Stimulated activated memory B cell treated with anti-CD40 and anti-IgM and Interleukin-4, amounts not matched to agents 10 μg/mL and 1 μg/mL and 100 μg/mL, for 72 hours (primary cell): ENCODE measurements around the gene CASP8.

Experiments
- ATAC-seq: fragments of 150-1000 bp; cut with Tn5 transposase; 2 replicates; pipeline ENCODE4 v1.10.0; 2021
- H3K27ac Mint-ChIP-seq: one replicate; pipeline ENCODE4 v1.8.0; 2022; ENCODE audit warnings: mild to moderate bottlenecking, mixed read lengths
- H3K27me3 Mint-ChIP-seq: one replicate; pipeline ENCODE4 v1.8.0; 2022; ENCODE audit warnings: mixed read lengths
- H3K36me3 Mint-ChIP-seq: one replicate; pipeline ENCODE4 v1.8.0; 2022; ENCODE audit warnings: mixed read lengths
- H3K4me1 Mint-ChIP-seq: one replicate; pipeline ENCODE4 v1.8.0; 2022; ENCODE audit warnings: mixed read lengths
- H3K4me3 Mint-ChIP-seq: one replicate; pipeline ENCODE4 v1.8.0; 2022; ENCODE audit warnings: mild to moderate bottlenecking, moderate library complexity, mixed read lengths
- H3K9me3 Mint-ChIP-seq: one replicate; pipeline ENCODE4 v1.8.0; 2022; ENCODE audit warnings: mixed read lengths

The CASP8 gene

DNA sequence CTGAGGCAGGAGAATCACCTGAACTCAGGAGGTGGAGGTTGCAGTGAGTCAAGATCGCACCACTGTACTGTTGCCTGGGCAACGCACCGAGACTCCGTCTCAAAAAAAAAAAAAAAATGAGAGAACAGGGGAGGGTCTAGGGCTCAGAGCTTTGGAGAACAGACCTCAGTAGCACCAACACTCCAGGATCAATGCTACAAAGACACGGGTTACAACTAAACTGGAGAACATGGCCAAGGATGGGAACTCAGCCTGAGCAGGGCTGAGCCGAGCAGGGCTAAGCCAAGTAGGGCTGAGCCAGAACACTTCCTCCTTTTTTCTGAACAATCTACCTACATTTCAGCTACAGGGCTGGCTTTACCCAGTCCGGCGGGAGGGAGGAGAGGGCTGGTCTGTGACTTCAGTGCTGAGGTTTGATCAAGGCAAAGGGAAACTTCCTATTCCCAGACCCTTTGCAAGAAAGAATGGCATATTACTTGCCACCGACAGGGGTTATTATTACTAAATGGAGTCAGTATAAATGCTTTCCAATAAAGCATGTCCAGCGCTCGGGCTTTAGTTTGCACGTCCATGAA, 2.9 kb upstream of the CASP8 start:
- peak; percentile 76 for ATAC-seq
- Mint-ChIP-seq H3K36me3 (peaks cover 5% of the 10 kb centered on the region), H3K27ac (peak overlapping the region; percentile 95), H3K4me1 (peaks cover 66% of the 10 kb centered on the region), H3K27me3 (no peaks in the 10 kb centered on the region), H3K4me3 (peak overlapping the region; percentile 89), H3K9me3 (no peaks in the 10 kb centered on the region)

DNA sequence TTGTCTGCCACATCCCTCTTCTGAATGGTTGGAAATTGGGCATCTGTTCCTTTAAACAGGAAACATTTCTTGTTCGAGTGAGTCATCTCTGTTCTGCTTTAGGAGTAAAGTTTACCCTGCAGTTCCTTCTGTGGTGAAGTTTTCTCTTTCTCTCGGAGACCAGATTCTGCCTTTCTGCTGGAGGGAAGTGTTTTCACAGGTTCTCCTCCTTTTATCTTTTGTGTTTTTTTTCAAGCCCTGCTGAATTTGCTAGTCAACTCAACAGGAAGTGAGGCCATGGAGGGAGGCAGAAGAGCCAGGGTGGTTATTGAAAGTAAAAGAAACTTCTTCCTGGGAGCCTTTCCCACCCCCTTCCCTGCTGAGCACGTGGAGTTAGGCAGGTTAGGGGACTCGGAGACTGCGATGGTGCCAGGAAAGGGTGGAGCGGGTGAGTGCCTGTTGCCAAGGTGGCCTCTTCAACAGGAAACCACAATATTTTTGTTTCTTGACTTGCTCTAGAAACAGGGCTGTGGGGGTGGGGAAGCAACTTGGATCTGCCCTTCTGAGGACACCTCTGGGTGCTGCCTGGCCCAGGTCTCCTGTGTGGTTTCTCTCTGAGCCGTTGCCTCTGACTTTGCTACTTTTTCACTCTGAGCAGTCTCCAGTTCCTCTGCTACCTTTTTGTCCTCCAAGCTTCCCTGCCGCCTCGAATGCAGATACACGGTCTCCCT, 2.2 kb upstream of the CASP8 start:
- peaks cover 5% of the 10 kb centered on the region for H3K36me3 Mint-ChIP-seq
- peak overlapping the region; percentile 89 for H3K4me3 Mint-ChIP-seq
- no peaks in the 10 kb centered on the region for H3K27me3 Mint-ChIP-seq
- H3K27ac Mint-ChIP-seq = peak overlapping the region; percentile 95
- no peaks in the 10 kb centered on the region for H3K9me3 Mint-ChIP-seq
- peak; percentile 88 for ATAC-seq
- peaks cover 65% of the 10 kb centered on the region for H3K4me1 Mint-ChIP-seq

DNA sequence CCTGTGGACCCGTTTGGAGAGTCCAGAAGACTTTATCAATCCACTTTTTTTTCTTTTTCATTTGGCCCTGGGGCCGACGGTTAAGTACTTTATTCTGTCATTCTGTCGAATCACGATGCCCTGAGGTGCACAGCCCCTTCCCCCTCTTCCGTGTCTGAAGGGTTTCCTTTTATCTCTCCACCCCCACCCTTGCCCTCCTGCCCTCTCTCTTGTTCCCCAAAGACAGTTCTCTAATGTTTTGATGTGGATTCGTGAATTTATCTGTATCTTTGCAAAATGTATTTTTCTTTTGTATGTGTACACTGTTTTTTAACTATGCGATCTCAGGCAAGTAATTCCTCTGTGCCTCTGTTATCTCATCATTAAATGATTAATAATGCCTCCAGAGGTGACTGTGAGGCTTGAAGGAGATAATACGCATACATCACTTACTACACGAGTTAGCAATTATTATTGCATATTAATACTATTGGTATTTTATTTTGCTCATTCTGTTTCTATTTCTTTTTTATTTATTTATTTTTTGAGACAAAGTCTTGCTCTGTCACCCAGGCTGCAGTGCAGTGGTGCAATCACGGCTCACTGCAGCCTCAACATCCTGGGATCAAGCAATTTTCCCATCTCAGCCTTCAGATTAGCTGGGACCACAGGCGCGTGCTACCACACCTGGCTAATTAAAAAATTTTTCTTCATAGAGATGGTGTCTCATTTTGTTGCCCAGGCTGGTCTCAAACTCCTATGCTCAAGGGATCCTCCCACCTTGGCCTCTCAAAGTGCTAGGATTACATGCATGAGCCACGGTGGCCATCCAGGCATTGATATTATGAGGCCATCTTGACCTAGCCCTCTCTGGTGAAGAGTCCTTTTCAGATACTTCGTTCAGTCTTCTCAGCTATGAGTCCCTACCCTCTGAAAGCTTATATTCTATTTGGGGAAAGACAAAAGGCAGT, 1.4 kb upstream of the CASP8 start:
- Mint-ChIP-seq H3K27me3 (no peaks in the 10 kb centered on the region), H3K4me1 (peaks cover 64% of the 10 kb centered on the region), H3K36me3 (peaks cover 5% of the 10 kb centered on the region), H3K27ac (peak overlapping the region; percentile 95), H3K9me3 (no peaks in the 10 kb centered on the region), H3K4me3 (peak overlapping the region; percentile 89)
- peak; percentile 11 for ATAC-seq

DNA sequence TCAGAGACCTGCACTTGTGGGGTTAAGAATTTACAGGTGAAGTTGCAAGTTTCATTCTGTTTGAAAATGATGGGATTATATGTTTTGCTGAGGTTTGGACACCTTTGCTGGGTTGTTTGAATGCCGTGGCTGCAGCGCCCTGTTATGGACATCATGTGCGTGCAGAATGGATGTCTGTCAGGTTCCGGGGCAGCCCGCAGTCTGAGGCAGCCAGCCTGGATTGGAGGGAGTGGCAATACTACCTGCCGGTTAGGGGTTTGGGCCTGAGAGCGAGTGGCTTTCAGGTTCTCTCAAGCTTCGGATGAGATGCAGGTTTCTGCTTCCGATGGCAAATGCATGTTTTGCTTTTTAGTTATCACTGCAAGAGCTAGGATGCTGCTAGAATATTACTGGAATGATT, 1.1 kb downstream of the CASP8 start:
- Mint-ChIP-seq H3K27ac (peak overlapping the region; percentile 95), H3K27me3 (no peaks in the 10 kb centered on the region), H3K36me3 (peaks cover 16% of the 10 kb centered on the region), H3K4me3 (peak overlapping the region; percentile 98), H3K4me1 (peaks cover 79% of the 10 kb centered on the region), H3K9me3 (no peaks in the 10 kb centered on the region)
- ATAC-seq = no peak

DNA sequence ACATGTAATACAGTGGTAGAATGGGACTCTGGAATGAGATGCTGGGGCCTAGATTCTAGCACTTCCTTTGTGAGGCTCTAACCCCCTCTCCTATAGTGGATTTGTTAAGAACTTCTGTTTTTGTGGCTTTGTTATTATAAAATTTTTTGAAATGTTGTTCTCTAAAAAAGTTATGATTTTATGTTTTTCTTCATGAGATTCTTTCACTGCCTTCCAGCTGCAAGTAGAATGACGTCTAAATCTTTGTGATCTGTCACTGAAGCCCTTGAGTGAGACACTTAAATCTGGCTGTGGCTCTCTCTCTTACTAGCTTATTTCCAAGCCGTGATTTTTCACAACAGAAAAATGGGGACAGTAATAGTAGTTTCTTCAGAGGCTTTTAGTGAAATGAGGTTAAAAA, 1.6 kb downstream of the CASP8 start:
- peak overlapping the region; percentile 98 for H3K4me3 Mint-ChIP-seq
- H3K27me3 Mint-ChIP-seq = no peaks in the 10 kb centered on the region
- H3K4me1 Mint-ChIP-seq = peaks cover 79% of the 10 kb centered on the region
- H3K9me3 Mint-ChIP-seq = no peaks in the 10 kb centered on the region
- peak overlapping the region; percentile 95 for H3K27ac Mint-ChIP-seq
- no peak for ATAC-seq
- peaks cover 20% of the 10 kb centered on the region for H3K36me3 Mint-ChIP-seq

DNA sequence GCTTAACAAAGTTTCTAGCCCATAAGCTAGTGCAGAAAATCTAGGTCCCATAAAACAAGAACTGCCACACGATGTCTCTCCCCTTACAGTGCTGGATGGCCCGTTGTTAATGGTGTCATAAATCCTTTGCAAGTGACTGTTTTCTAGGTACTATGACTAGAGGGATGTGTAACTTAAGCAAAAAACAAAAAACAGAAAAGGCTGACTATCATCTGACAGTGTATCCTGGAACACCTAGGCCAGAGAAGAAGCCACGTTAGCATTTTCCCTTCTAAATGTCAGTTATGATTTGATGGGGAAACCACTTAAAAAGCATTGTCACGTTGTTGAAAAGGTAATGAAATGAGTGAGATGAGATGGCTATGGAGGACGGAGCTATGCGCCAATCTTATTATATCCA, 2.4 kb downstream of the CASP8 start:
- H3K4me3 Mint-ChIP-seq = peak overlapping the region; percentile 79
- H3K9me3 Mint-ChIP-seq = no peaks in the 10 kb centered on the region
- H3K4me1 Mint-ChIP-seq = peaks cover 75% of the 10 kb centered on the region
- H3K27ac Mint-ChIP-seq = peak overlapping the region; percentile 95
- H3K27me3 Mint-ChIP-seq = no peaks in the 10 kb centered on the region
- H3K36me3 Mint-ChIP-seq = peaks cover 20% of the 10 kb centered on the region
- ATAC-seq = no peak

DNA sequence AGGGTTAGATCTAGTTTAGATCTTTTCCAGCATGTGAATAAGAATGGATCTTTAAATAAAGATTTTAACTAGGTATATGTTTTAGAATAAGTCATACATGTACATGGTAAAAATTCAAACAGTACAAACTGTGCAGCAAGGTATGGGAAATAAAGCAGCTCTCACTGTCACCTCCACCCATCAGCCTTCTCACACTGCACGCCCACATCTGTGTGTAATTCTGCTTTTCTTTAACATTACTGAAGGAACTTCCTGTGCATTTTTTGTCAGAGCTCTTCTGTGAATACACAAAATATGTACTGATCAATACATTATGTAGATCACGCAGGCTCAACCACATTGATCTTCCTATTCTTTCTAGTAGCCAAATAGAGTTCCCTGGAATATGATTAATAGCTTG, 3.4 kb downstream of the CASP8 start:
- no peak for ATAC-seq
- Mint-ChIP-seq H3K36me3 (peaks cover 25% of the 10 kb centered on the region), H3K27ac (peak overlapping the region; percentile 67), H3K4me1 (peaks cover 69% of the 10 kb centered on the region), H3K27me3 (no peaks in the 10 kb centered on the region), H3K9me3 (no peaks in the 10 kb centered on the region), H3K4me3 (peak overlapping the region; percentile 26)

DNA sequence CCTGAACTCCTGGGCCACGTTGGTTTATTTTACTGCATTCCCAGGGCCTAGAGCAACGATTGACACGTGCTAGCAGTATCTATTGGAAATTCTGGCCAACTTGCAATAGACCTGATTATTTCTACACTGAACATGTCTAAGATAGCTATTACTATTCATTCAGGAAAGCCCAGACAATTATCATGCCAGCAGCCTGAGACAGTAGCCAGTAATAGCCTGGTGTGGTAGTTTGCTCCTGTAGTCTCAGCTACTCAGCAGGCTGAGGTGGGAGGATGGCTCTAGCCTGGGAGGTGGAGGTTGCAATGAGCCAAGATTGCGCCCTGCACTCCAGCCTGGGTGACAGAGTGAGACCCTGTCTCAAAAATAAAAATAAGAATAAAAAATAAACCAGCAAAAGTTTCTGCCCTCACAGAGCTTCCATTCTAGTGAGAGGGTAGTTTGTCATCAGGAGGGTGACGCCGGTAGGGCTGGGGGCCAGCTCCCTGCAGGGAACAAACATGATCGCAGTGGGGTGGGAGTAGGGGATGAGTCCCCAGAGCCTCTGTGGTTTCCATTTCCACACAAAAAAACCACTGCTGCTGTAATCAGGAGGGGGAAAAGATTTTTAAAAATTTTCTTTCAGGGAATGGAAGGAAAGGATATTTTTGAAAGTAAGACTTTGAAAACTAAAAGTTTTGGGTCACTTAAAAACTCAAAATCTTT, 4.3 kb downstream of the CASP8 start:
- Mint-ChIP-seq H3K4me3 (peak overlapping the region; percentile 26), H3K27ac (peak overlapping the region; percentile 67), H3K4me1 (peaks cover 71% of the 10 kb centered on the region), H3K27me3 (no peaks in the 10 kb centered on the region), H3K9me3 (no peaks in the 10 kb centered on the region), H3K36me3 (peaks cover 30% of the 10 kb centered on the region)
- ATAC-seq = no peak

DNA sequence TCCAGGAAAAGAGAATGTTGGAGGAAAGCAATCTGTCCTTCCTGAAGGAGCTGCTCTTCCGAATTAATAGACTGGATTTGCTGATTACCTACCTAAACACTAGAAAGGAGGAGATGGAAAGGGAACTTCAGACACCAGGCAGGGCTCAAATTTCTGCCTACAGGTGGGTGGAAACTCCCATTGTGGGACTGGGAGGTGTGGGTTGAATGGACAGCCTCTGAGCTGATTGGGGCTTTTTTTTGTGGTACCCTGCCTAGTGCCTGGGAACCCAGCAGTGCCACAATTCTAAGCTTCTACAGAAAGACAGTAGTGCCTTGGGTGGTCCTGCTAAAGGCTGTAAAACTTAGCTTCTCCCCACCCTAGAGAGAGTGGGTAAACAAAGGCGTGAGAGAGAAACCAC, 6.3 kb downstream of the CASP8 start:
- Mint-ChIP-seq H3K36me3 (peaks cover 39% of the 10 kb centered on the region), H3K4me1 (peaks cover 69% of the 10 kb centered on the region), H3K9me3 (no peaks in the 10 kb centered on the region), H3K27ac (peak overlapping the region; percentile 67), H3K4me3 (no peak overlapping the region), H3K27me3 (no peaks in the 10 kb centered on the region)
- ATAC-seq = no peak

DNA sequence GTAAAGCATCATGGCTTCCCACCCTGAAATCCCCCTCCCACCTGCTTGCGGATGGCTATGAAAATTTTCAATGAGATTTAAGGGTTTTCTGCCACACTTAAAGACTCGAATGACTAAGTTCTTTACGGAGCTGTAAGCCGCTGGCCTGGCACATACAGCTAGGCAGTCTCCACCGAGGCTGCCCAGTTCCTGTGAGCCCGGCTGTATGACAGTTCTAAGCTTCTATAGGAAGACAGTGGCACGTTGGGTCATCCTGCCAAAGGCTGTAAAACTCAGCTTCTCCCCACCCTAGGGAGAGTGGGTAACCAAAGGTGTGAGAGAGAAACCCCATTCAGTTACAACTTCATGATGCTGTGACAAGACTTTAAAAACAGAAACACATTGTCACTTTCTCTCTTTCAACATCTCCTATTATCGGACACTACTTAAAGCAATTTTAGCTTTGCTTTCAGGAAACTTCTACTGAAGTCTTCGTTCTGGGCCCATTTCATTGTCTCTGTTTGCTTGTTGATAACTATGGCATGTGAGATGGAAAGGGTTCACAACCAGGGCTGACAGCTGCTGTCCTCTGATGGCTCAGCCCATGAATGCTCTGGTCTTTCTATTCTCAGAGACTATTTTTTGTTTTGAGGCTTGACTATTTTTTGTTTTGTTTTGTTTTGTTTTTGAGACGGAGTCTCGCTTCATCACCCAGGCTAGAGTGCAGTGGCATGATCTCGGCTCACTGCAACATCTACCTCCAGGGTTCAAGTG, 7.1 kb downstream of the CASP8 start:
- Mint-ChIP-seq H3K27ac (no peak overlapping the region), H3K9me3 (no peaks in the 10 kb centered on the region), H3K4me3 (no peak overlapping the region), H3K27me3 (no peaks in the 10 kb centered on the region), H3K4me1 (peaks cover 69% of the 10 kb centered on the region), H3K36me3 (peaks cover 44% of the 10 kb centered on the region)
- ATAC-seq = no peak

DNA sequence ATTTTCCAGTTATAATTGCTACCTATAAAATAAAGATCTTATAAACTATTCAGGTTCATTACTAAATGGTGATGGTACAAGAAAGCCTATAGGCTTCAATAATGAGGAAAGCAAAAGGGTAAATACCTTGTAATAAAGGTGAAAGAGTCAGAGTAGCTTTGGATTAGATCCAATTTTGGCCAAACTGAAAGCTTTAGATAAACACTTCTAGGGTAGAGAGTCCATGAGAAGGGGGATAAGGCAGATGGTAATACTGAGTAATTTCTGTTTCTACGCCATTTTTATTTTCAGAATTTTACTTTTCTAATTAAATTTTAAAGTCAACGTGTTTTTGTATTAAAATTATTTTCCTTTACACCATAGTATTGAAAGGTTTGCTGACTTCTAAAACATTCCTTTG, 9.4 kb downstream of the CASP8 start:
- H3K4me1 Mint-ChIP-seq = peaks cover 50% of the 10 kb centered on the region
- no peak for ATAC-seq
- H3K4me3 Mint-ChIP-seq = no peak overlapping the region
- H3K27me3 Mint-ChIP-seq = no peaks in the 10 kb centered on the region
- H3K36me3 Mint-ChIP-seq = peaks cover 61% of the 10 kb centered on the region
- no peaks in the 10 kb centered on the region for H3K9me3 Mint-ChIP-seq
- no peak overlapping the region for H3K27ac Mint-ChIP-seq

DNA sequence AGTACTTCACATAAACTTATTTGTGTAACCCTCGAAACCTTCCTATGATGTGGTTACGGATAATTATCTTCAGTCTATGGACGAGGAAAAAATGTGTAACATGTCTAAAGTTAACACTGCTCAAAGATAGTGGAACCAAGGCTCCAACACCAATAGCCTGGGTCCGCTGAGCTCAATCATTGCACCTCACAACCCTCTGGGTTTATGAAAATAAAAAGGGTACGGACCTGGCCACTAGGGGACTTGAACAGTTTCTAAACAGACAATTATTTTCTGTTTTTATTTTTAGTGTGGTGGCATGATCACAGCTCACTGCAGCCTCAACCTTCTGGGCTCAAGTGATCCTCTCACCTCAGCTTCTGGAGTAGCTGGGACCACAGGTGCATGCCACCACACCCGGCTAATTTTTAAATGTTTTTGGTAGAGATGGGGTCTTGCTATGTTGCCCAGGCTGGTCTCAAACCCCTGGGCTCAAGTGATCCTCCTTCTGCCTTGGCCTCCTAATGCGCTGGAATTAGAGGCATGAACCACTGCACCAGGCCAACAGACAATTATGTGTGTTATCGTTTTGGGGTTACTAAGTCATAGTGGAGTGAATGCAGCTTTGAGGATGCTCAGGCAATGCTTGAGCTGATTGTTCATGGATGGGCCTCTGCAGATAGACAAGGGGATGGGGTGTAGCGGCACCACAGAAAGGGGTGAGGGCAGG, 10.1 kb downstream of the CASP8 start:
- H3K9me3 Mint-ChIP-seq = no peaks in the 10 kb centered on the region
- peak overlapping the region; percentile 63 for H3K27ac Mint-ChIP-seq
- ATAC-seq = no peak
- no peaks in the 10 kb centered on the region for H3K27me3 Mint-ChIP-seq
- H3K36me3 Mint-ChIP-seq = peaks cover 66% of the 10 kb centered on the region
- peaks cover 43% of the 10 kb centered on the region for H3K4me1 Mint-ChIP-seq
- H3K4me3 Mint-ChIP-seq = no peak overlapping the region

DNA sequence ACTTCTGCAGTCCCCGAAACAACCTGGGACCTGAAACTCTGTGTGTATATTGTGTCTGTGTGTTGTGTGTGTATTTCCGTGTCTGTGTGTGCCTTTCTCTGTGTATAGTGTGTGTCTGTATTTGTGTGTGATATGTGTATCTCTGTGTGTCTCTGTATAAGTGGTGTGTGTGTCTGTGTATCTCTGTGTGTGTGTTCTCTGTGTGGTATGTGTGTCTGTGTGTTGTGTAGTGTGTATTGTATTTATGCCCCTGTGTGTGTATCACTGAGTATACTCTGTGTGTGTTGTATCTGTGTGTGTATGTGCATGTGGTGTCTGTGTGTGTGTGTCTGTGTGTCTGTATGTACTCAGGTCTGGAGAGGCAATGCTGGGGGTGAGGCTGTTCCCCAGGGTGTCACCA, 11.6 kb downstream of the CASP8 start:
- no peak for ATAC-seq
- no peaks in the 10 kb centered on the region for H3K9me3 Mint-ChIP-seq
- no peak overlapping the region for H3K4me3 Mint-ChIP-seq
- peaks cover 63% of the 10 kb centered on the region for H3K36me3 Mint-ChIP-seq
- no peaks in the 10 kb centered on the region for H3K27me3 Mint-ChIP-seq
- peak overlapping the region; percentile 10 for H3K27ac Mint-ChIP-seq
- peaks cover 29% of the 10 kb centered on the region for H3K4me1 Mint-ChIP-seq
